Prostate gland (tissue), 2 donors: Measurements from ENCODE around the gene ADISSP. TPM values are rescaled to one million over a fixed set of nuclear protein-coding genes. Genes with fewer than 3 reads are reported as not detected.

Experiments
- DNase-seq: peaks from one replicate; pipeline ENCODE4 v3.0.0-alpha.2; 2019; ENCODE audit warnings: low spot score
- H3K27ac ChIP-seq, 2 donors: fragments of 200-600 bp; sonication (generic); 2 replicates each; pipeline ENCODE4 v1.5.1; 2017 to 2019
- H3K27me3 ChIP-seq: fragments of 200-600 bp; sonication (generic); replicated peaks from 2 replicates; pipeline ENCODE4 v1.5.1; 2019; ENCODE audit not compliant: insufficient read depth
- H3K36me3 ChIP-seq, 2 donors: fragments of 200-600 bp; sonication (generic); 1 replicate in 1 of 2; 2 replicates in 1 of 2; pipeline versions ENCODE4 v1.5.1 to v1.8.1; 2017 to 2019
- H3K4me1 ChIP-seq: fragments of 200-600 bp; sonication (generic); replicated peaks from 2 replicates; pipeline ENCODE4 v1.5.1; 2019
- H3K4me3 ChIP-seq, 2 donors: fragments of 200-600 bp; sonication (generic); 2 replicates each; pipeline ENCODE4 v1.5.1; 2017 to 2019
- H3K9me3 ChIP-seq: fragments of 200-600 bp; sonication (generic); 2 replicates; pipeline ENCODE4 v1.5.1; 2017
- POLR2A ChIP-seq: fragments of 450-650 bp; IDR thresholded peaks from one replicate; pipeline ENCODE4 v1.6.1; 2016; ENCODE audit warnings: antibody characterized with exemption, mild to moderate bottlenecking
- POLR2AphosphoS5 ChIP-seq: sonication (generic); formaldehyde crosslinking; IDR thresholded peaks from one replicate; pipeline ENCODE4 v1.6.1; 2017; ENCODE audit warnings: antibody characterized with exemption
- WGBS: methylation state at CpG from one replicate; pipeline ENCODE4 v1.1.5; 2018; 5-methylcytosine and 5-hydroxymethylcytosine counted together
- intact Hi-C: fragments of 100-400 bp; cut with DNase I; formaldehyde crosslinking; loops from one replicate; pipeline ENCODE4 v1.14.2; 2022
- total RNA-seq, 2 donors: library from RNA; depleted of rRNA; stranded (reverse); fragments of >200 nt; gene quantifications; one replicate each; pipeline ENCODE4 v1.1.0, GENCODE V29; 2016
- TF ChIP-seq, protein P1 (sequence below), 4 experiments: fragments of 200-600 bp in 2 of 4; fragments of 450-650 bp in 2 of 4; sonication (generic) in 2 of 4; IDR thresholded peaks; 1 replicate in 3 of 4; 2 replicates in 1 of 4; pipeline ENCODE4 v1.5.1; 2016 to 2019; ENCODE audit warnings: antibody characterized with exemption in 4 of 4, mild to moderate bottlenecking in 2 of 4, moderate library complexity in 2 of 4

The ADISSP gene
- total RNA-seq, 2 donors from 2014 or later: 11.8 to 14.6 TPM

DNA sequence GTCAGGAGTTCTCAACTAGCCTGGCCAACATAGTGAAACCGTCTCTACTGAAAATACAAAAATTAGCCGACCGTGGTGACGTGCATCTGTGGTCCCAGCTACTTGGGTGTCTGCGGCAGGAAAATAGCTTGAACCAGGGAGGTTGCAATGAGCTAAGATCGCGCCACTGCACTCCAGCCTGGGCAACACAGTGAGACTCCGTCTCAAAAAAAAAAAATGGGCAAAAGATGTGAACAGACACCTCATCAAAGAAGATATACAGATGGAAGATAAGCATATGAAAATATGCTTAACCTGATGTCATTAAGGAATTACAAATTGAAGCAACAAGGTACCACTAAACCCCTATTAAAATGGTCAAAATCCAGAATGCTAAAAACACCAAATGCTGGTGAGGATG, 44.3 kb downstream of the ADISSP start:
- Histone ChIP-seq H3K9me3 (no peaks in the 10 kb centered on the region), H3K4me1 (no peaks in the 10 kb centered on the region), H3K36me3 (no peaks in the 10 kb centered on the region), H3K4me3 (no peak overlapping the region), H3K27me3 (no peaks in the 10 kb centered on the region), H3K27ac (no peak overlapping the region)
- intact Hi-C loops: no loop called here
- TF ChIP-seq POLR2AphosphoS5 (no peak), POLR2A (no peak)
- TF ChIP-seq, protein P1, sequence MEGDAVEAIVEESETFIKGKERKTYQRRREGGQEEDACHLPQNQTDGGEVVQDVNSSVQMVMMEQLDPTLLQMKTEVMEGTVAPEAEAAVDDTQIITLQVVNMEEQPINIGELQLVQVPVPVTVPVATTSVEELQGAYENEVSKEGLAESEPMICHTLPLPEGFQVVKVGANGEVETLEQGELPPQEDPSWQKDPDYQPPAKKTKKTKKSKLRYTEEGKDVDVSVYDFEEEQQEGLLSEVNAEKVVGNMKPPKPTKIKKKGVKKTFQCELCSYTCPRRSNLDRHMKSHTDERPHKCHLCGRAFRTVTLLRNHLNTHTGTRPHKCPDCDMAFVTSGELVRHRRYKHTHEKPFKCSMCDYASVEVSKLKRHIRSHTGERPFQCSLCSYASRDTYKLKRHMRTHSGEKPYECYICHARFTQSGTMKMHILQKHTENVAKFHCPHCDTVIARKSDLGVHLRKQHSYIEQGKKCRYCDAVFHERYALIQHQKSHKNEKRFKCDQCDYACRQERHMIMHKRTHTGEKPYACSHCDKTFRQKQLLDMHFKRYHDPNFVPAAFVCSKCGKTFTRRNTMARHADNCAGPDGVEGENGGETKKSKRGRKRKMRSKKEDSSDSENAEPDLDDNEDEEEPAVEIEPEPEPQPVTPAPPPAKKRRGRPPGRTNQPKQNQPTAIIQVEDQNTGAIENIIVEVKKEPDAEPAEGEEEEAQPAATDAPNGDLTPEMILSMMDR (IDR thresholded peaks at IDR 0.05): no peak
- no peak for DNase-seq
- WGBS: 94% methylated on average over 8 of the region's 8 CpGs

DNA sequence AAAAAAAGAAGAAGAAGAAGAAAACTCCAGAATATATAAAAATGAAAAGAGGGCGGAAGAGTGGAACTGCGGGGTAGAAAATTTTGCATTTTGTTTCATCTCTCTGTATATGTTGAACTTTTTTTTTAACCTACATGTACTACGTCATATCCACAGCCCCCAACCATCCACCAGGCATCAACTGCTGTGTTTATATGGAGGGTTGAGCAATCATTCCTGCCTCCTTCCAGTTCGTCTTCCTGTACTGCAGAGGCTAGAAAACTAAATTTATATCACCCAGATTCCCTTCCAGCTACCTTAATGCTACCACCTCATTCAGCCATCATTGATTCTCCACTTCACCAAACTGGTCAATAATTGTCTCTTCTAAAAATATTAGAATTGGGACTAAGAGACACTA, 45.6 kb downstream of the ADISSP start:
- Histone ChIP-seq H3K9me3 (no peaks in the 10 kb centered on the region), H3K4me3 (no peak overlapping the region), H3K27me3 (no peaks in the 10 kb centered on the region), H3K36me3 (no peaks in the 10 kb centered on the region), H3K4me1 (no peaks in the 10 kb centered on the region), H3K27ac (no peak overlapping the region)
- WGBS: 79% methylated on average over 4 of the region's 4 CpGs
- no peak for TF ChIP-seq POLR2AphosphoS5
- TF ChIP-seq POLR2A: no peak
- TF ChIP-seq, protein P1 (IDR thresholded peaks at IDR 0.05): no peak
- intact Hi-C loops: no loop called here
- no peak for DNase-seq

DNA sequence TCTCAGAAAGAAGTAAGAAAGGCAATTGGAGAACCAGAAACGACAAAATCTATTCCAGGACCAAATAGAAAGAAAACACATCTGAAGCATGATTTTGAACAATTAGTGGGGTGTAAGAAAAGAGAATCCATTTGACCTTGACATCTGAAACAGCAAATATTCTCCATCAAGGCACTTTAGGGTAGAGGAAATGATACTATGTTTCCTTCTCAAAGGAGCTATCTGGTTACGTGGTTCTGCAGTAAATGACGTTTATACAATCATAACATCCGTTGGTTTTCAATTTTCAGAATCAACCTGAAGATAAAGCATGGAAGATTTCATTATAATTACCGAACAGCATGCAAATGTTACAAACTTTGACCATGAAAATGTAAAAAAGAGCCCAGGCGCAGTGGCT, 46.9 kb downstream of the ADISSP start:
- intact Hi-C loops: no loop called here

GRCh38 chr20:3720068-3720467, 47.5 kb downstream of the ADISSP start:
- no peak for DNase-seq
- intact Hi-C loops: no loop called here
- Histone ChIP-seq H3K36me3 (no peaks in the 10 kb centered on the region), H3K4me3 (no peak overlapping the region), H3K27me3 (no peaks in the 10 kb centered on the region), H3K9me3 (no peaks in the 10 kb centered on the region), H3K27ac (no peak overlapping the region), H3K4me1 (no peaks in the 10 kb centered on the region)
- TF ChIP-seq, protein P1 (IDR thresholded peaks at IDR 0.05): no peak
- TF ChIP-seq POLR2A (no peak), POLR2AphosphoS5 (no peak)
- 62% methylated on average over 2 of the region's 2 CpGs for WGBS

More for the DNA sequence above, 46.9 kb downstream of the ADISSP start:
- TF ChIP-seq POLR2A: no peak
- no peak for TF ChIP-seq POLR2AphosphoS5
- TF ChIP-seq, protein P1 (IDR thresholded peaks at IDR 0.05): no peak
- H3K27ac ChIP-seq: no peak overlapping the region
- DNase-seq: no peak
- no peaks in the 10 kb centered on the region for H3K27me3 ChIP-seq
- H3K9me3 ChIP-seq: no peaks in the 10 kb centered on the region
- H3K4me1 ChIP-seq: no peaks in the 10 kb centered on the region
- no peak overlapping the region for H3K4me3 ChIP-seq
- 56% methylated on average over 6 of the region's 6 CpGs for WGBS
- H3K36me3 ChIP-seq: no peaks in the 10 kb centered on the region

GRCh38 chr20:3719046-3719445, 48.5 kb downstream of the ADISSP start:
- Histone ChIP-seq H3K4me1 (no peaks in the 10 kb centered on the region), H3K27ac (no peak overlapping the region), H3K9me3 (no peaks in the 10 kb centered on the region), H3K4me3 (no peak overlapping the region), H3K36me3 (no peaks in the 10 kb centered on the region), H3K27me3 (no peaks in the 10 kb centered on the region)
- WGBS: 91% methylated on average over 4 of the region's 4 CpGs
- no peak for DNase-seq
- intact Hi-C loops: loop anchor here (5.0 kb wide), 1 partner anchor 58 kb away; no protein-coding TSS in a partner anchor
- TF ChIP-seq POLR2A (no peak), POLR2AphosphoS5 (no peak)
- TF ChIP-seq, protein P1 (IDR thresholded peaks at IDR 0.05): no peak
